Measurements from ENCODE around the gene LRRC38. TPM values are rescaled to one million over a fixed set of nuclear protein-coding genes. Genes with fewer than 3 reads are reported as not detected.

Gene LRRC38
- total and polyA plus RNA-seq, 2 of the 4 experiments (the other 2 are of a cell fraction): not detected

- Histone ChIP-seq H4K91ac (ENCODE audit: insufficient read depth, low read depth, low read length) (no peak overlapping the region), H3K27me3 (ENCODE audit: control insufficient read depth, insufficient read depth, low read length) (no peaks in the 10 kb centered on the region), H3K14ac (replicated peaks; ENCODE audit: low read depth, low read length) (no peak overlapping the region), H2BK15ac (ENCODE audit: low read depth, low read length) (no peak overlapping the region), H4K5ac (ENCODE audit: low read depth, low read length) (no peak overlapping the region), H3K4me2 (ENCODE audit: low read depth, low read length) (no peak overlapping the region), H2AK9ac (replicated peaks; ENCODE audit: low read depth, low read length, poor library complexity) (no peak overlapping the region), H3K9me1 (ENCODE audit: insufficient read depth, low read length) (no peaks in the 10 kb centered on the region), H3K23ac (ENCODE audit: low read depth, low read length) (no peak overlapping the region), H3K4me3 (ENCODE audit: insufficient read depth, low read depth, low read length) (no peak overlapping the region), H3K18ac (ENCODE audit: low read depth, low read length) (no peak overlapping the region), H4K20me1 (ENCODE audit: insufficient read depth, low read length) (no peaks in the 10 kb centered on the region), H3K56ac (ENCODE audit: extremely low read depth, insufficient read depth, low read length) (no peak overlapping the region), H3K79me1 (ENCODE audit: low read depth in 1 of 2, low read length in 2 of 2) (no peaks in the 10 kb centered on the region), H2BK20ac (ENCODE audit: low read depth, low read length) (no peak overlapping the region), H3K36me3 (ENCODE audit: control insufficient read depth, insufficient read depth, low read length) (no peaks in the 10 kb centered on the region), H4K8ac (ENCODE audit: low read depth in 2 of 2, low read length in 2 of 2) (no peak overlapping the region), H3K27ac (ENCODE audit: insufficient read depth, low read length) (no peak overlapping the region), H3K4ac (ENCODE audit: low read depth, low read length) (no peak overlapping the region), H2AK5ac (ENCODE audit: low read depth, low read length) (no peak overlapping the region), H3K4me1 (ENCODE audit: control insufficient read depth, insufficient read depth, low read length) (no peaks in the 10 kb centered on the region), H3K9ac (ENCODE audit: low read depth, low read length) (no peak overlapping the region), H2BK120ac (ENCODE audit: low read depth, low read length) (no peak overlapping the region), H2BK5ac (ENCODE audit: low read depth, low read length, poor library complexity, severe bottlenecking) (no peak overlapping the region), H2AFZ (replicated peaks; ENCODE audit: low read length, poor library complexity) (no peak overlapping the region), H3K9me3 (ENCODE audit: control insufficient read depth, insufficient read depth, low read length) (peaks cover 32% of the 10 kb centered on the region)
- ATAC-seq (ENCODE audit: low read depth): no peak
- ChIA-PET POLR2A (ENCODE audit: unreplicated experiment) (no interaction called here), CTCF (no interaction called here)
- intact Hi-C loops (cut with micrococcal nuclease) (no loop called here), dilution Hi-C loops (cut with HindIII; ENCODE audit: low sequenced_read_pairs, unreplicated experiment) (no loop called here), in situ Hi-C loops (cut with MboI; ENCODE audit: low sequenced_read_pairs) (no loop called here)
- TF ChIP-seq RFX5 (IDR thresholded peaks at IDR 0.05; ENCODE audit: low read depth, low read length): no peak
- no peak for TF ChIP-seq SMC3 (IDR thresholded peaks at IDR 0.05; ENCODE audit: low read depth, low read length)
- TF ChIP-seq MAFK (IDR thresholded peaks at IDR 0.05; ENCODE audit: low read depth, low read length): no peak
- no peak for TF ChIP-seq RCOR1 (IDR thresholded peaks at IDR 0.05; ENCODE audit: insufficient replicate concordance, low read length)
- TF ChIP-seq MXI1 (IDR thresholded peaks at IDR 0.05; ENCODE audit: borderline replicate concordance, low read depth, low read length): no peak
- no peak for TF ChIP-seq CHD1 (IDR thresholded peaks at IDR 0.05; ENCODE audit: low read depth, low read length)
- TF ChIP-seq FOS (IDR thresholded peaks at IDR 0.05; ENCODE audit: low read depth, low read length): no peak
- TF ChIP-seq MAZ (IDR thresholded peaks at IDR 0.05; ENCODE audit: borderline replicate concordance, low read depth, low read length): no peak
- TF ChIP-seq NFE2L2 (IDR thresholded peaks at IDR 0.05; ENCODE audit: low read depth, low read length): no peak
- no peak for TF ChIP-seq ELK1 (IDR thresholded peaks at IDR 0.05; ENCODE audit: borderline replicate concordance, low read depth, low read length)
- TF ChIP-seq BHLHE40 (IDR thresholded peaks at IDR 0.05; ENCODE audit: low read depth, low read length): no peak
- no peak for TF ChIP-seq USF2 (IDR thresholded peaks at IDR 0.05; ENCODE audit: low read depth, low read length)
- no peak for TF ChIP-seq RAD21 (IDR thresholded peaks at IDR 0.05; ENCODE audit: low read length)
- TF ChIP-seq CEBPB (IDR thresholded peaks at IDR 0.05; ENCODE audit: low read depth, low read length): no peak
- TF ChIP-seq CTCF (conservative IDR thresholded peaks at IDR 0.05; ENCODE audit: low read depth, low read length): no peak
- no peak for TF ChIP-seq POLR2A (IDR thresholded peaks at IDR 0.05; ENCODE audit: low read depth, low read length)
- BruUV-seq (replicated peaks): no TSS peak
- 0% methylated on average over 1 of the region's 8 CpGs; no CpG with 5 or more reads in 1 of the 2 experiments for WGBS, 2 experiments (ENCODE audit: extremely low coverage in 2 of 2, insufficient read length in 1 of 2)
- no peak for DNase-seq
Observed at GRCh38 chr1:13505020-13505419, 8.8 kb downstream of the LRRC38 start.
